Stimulated activated CD4-positive, alpha-beta T cell treated with anti-CD3 and anti-CD28 coated beads, Interleukin-15, amount 100 ng/mL, for 24 hours (primary cell): ENCODE results near the gene DALRD3.
"Not testable (repeated sequence)": the region's sequence is repeated elsewhere in the genome, so short reads cannot be mapped to it uniquely, and the experiment has no call there.

Experiments used
- DNase-seq: peaks from one replicate; pipeline ENCODE4 v3.0.0-alpha.2; 2020

DALRD3 gene

GRCh38 chr3:49021213-49021812 lies 2.9 kb upstream of the DALRD3 start:
- peak; percentile 100 for DNase-seq

- DNase-seq: peak; percentile 57
These were observed 2.2 kb upstream of the DALRD3 start for GRCh38 chr3:49020330-49021212.

- no peak for DNase-seq
These were observed 1.6 kb upstream of the DALRD3 start for GRCh38 chr3:49019941-49020329.

- no peak for DNase-seq
These were observed 277 bp upstream of the DALRD3 start for GRCh38 chr3:49018707-49019006.

GRCh38 chr3:49017229-49017970 lies 980 bp downstream of the DALRD3 start:
- no peak for DNase-seq

- DNase-seq: no peak
These were observed 1.8 kb downstream of the DALRD3 start for GRCh38 chr3:49016414-49017228.

- DNase-seq: no peak
These were observed 2.6 kb downstream of the DALRD3 start for GRCh38 chr3:49015765-49016164.

- DNase-seq: no peak
These were observed 3.3 kb downstream of the DALRD3 start for GRCh38 chr3:49015072-49015471.

- DNase-seq: peak; percentile 68
These were observed 4.4 kb downstream of the DALRD3 start for GRCh38 chr3:49013738-49014660.

GRCh38 chr3:49013113-49013737 lies 5.2 kb downstream of the DALRD3 start:
- DNase-seq: no peak

- DNase-seq: no peak
These were observed 5.9 kb downstream of the DALRD3 start for GRCh38 chr3:49012441-49013017.

GRCh38 chr3:49009396-49009795 lies 9.0 kb downstream of the DALRD3 start:
- no peak for DNase-seq

GRCh38 chr3:49008627-49009026 lies 9.8 kb downstream of the DALRD3 start:
- not testable (repeated sequence) for DNase-seq

GRCh38 chr3:49007771-49008528 lies 10.4 kb downstream of the DALRD3 start:
- peak; percentile 92 for DNase-seq

GRCh38 chr3:49007068-49007770 lies 11.2 kb downstream of the DALRD3 start, which contains the start of gene WDR6:
Gene WDR6 (plus strand): TSS chr3:49007391. CDS start chr3:49007432, 41 bp downstream.
- DNase-seq: peak; percentile 99

GRCh38 chr3:49006408-49007067 lies 11.8 kb downstream of the DALRD3 start:
- no peak for DNase-seq

GRCh38 chr3:49005998-49006397 lies 12.4 kb downstream of the DALRD3 start:
- no peak for DNase-seq

- DNase-seq: no peak
These were observed 13.1 kb downstream of the DALRD3 start for GRCh38 chr3:49005303-49005680.
